Fibroblast of lung (primary cell): ENCODE results near the gene PCDH18. TPM values are rescaled to one million over a fixed set of nuclear protein-coding genes. Genes with fewer than 3 reads are reported as not detected.
A peak's percentile ranks its signal among the peaks of the same experiment; 100 is the strongest.

Experiments
- DNase-seq, 2 donors: peaks; one replicate each; pipeline versions ENCODE4 v3.0.0 to v3.0.0-alpha.2; 2010; ENCODE audit warnings: low read depth in 2 of 2
- H2AFZ ChIP-seq: 2 replicates; pipeline ENCODE4 v1.5.1; 2012; ENCODE audit warnings: low read length, control low read depth, inconsistent platforms
- H3K27ac ChIP-seq: 2 replicates; pipeline ENCODE4 v1.5.1; 2011; ENCODE audit warnings: low read length, control low read depth; ENCODE audit not compliant: insufficient read depth
- H3K27me3 ChIP-seq: 2 replicates; pipeline ENCODE4 v1.5.1; 2011; ENCODE audit warnings: mild to moderate bottlenecking, low read length; ENCODE audit not compliant: control insufficient read depth, insufficient read depth
- H3K36me3 ChIP-seq: 2 replicates; pipeline ENCODE4 v1.5.1; 2011; ENCODE audit warnings: low read length; ENCODE audit not compliant: control insufficient read depth, insufficient read depth
- H3K4me1 ChIP-seq: 2 replicates; pipeline ENCODE4 v1.5.1; 2011; ENCODE audit warnings: low read length; ENCODE audit not compliant: control insufficient read depth, insufficient read depth; ENCODE audit errors: extremely low read depth
- H3K4me2 ChIP-seq: 2 replicates; pipeline ENCODE4 v1.5.1; 2011; ENCODE audit warnings: low read length, control low read depth; ENCODE audit not compliant: insufficient read depth; ENCODE audit errors: extremely low read depth
- H3K4me3 ChIP-seq, 4 experiments: fragments of 200-600 bp in 1 of 4; sonication (generic) in 1 of 4; replicated peaks in 1 of 4; 2 replicates each; pipeline ENCODE4 v1.5.1; 2011 to 2016; ENCODE audit warnings: low read length in 4 of 4, low read depth in 3 of 4, mild to moderate bottlenecking in 3 of 4, control low read depth in 2 of 4, inconsistent platforms in 1 of 4, mixed read lengths in 1 of 4; ENCODE audit not compliant: insufficient read depth in 1 of 4; ENCODE audit errors: control extremely low read depth in 1 of 4
- H3K79me2 ChIP-seq: 2 replicates; pipeline ENCODE4 v1.5.1; 2012; ENCODE audit warnings: mild to moderate bottlenecking, low read length, inconsistent platforms; ENCODE audit not compliant: control insufficient read depth, insufficient read depth
- H3K9ac ChIP-seq: 2 replicates; pipeline ENCODE4 v1.5.1; 2011; ENCODE audit warnings: mild to moderate bottlenecking, low read length, control low read depth; ENCODE audit not compliant: insufficient read depth
- H3K9me3 ChIP-seq: 2 replicates; pipeline ENCODE4 v1.5.1; 2012; ENCODE audit warnings: low read depth, low read length; ENCODE audit not compliant: control insufficient read depth, insufficient read depth
- H4K20me1 ChIP-seq: 2 replicates; pipeline ENCODE4 v1.5.1; 2011; ENCODE audit warnings: low read length; ENCODE audit not compliant: control insufficient read depth, insufficient read depth; ENCODE audit errors: extremely low read depth
- CTCF ChIP-seq, 2 donors: IDR thresholded peaks in 1 of 2; conservative IDR thresholded peaks in 1 of 2; 1 replicate in 1 of 2; 2 replicates in 1 of 2; pipeline ENCODE4 v1.5.1; 2011 to 2012; ENCODE audit warnings: low read length in 2 of 2, control low read depth in 1 of 2, inconsistent platforms in 1 of 2, low read depth in 1 of 2, mild to moderate bottlenecking in 1 of 2
- EZH2 ChIP-seq: IDR thresholded peaks from 2 replicates; pipeline ENCODE4 v1.5.1; 2012; ENCODE audit warnings: low read length, control low read depth, mild to moderate bottlenecking; ENCODE audit errors: missing control alignments
- polyA minus RNA-seq: library from RNA; depleted of rRNA, polyadenylated mRNA; stranded (reverse); fragments of >200 nt; gene quantifications from 2 replicates; pipeline ENCODE4 v1.2.3, GENCODE V29; 2011; ENCODE audit warnings: low replicate concordance
- polyA plus RNA-seq, 2 donors: library from polyadenylated mRNA; depleted of rRNA in 1 of 2; stranded (reverse) in 1 of 2; unstranded in 1 of 2; fragments of >200 nt; gene quantifications; 2 replicates each; pipeline ENCODE4 v1.2.1, GENCODE V29; 2011 to 2012; ENCODE audit warnings: missing spikeins in 1 of 2
- total RNA-seq: library from RNA; depleted of rRNA; stranded (reverse); fragments of >200 nt; gene quantifications from 2 replicates; pipeline ENCODE4 v1.2.1, GENCODE V29; 2014

Gene PCDH18
- total RNA-seq (163 and 542 TPM in 2 replicates), polyA plus RNA-seq (194 and 203 TPM in 2 replicates), polyA minus RNA-seq (158 and 239 TPM in 2 replicates)
- polyA plus RNA-seq (2012) = 111 and 125 TPM in 2 replicates

DNA sequence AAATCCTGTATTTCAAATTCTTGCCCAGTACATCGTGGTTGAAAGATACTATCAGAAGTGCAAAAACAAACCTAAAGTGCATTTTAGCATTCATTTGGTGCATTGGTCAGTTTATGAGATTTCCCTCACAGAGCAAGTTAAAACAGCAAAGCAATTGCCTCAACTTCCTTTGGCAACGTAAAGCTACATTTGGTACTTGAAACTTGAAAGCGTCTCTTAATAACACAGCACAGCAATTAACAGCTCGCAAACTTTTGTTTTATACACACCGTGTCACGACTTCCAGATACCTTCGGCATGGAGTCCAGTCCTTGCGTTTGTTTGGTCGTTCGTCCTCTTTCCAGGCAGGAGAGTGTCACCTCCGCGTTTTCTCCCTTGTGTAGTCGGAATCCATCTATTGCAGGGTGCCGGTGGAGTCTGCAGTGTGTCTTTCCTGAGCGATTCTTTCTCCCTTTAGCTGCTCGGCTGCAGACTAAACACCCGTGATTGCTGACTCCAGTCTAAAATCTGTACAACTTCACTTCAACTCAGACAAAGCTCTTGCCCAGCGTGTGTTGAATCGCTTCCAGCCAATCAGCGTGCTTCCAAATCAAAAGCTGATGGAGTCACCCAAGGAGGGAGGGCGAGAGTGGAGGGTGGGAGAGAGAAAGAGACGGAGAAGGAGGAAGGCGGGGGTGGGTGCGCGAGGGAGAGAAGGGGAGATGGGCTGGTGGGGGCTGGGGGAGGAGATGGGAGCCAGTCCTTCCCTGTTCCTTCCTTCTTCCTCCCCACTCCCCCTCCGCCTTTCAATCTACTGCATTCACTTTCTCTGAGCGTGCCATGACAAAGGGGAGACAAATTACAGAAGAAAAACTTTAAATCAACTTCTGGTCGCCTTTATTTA, at the start of gene PCDH18:
TSS of gene PCDH18 (minus strand) at position 509 of the 883 bp plus-strand sequence. CDS start at position 103, 406 bp downstream.
- DNase-seq = peak; percentile 97 to 99
- H3K36me3 ChIP-seq = peaks cover 8% of the 10 kb centered on the region
- peak within 1 kb of the TSS; percentile 81 for H3K27ac ChIP-seq
- H2AFZ ChIP-seq = no peak within 1 kb of the TSS
- TF ChIP-seq EZH2 = no peak
- TF ChIP-seq CTCF (conservative IDR thresholded peaks at IDR 0.05 in 1 of 2, IDR thresholded peaks at IDR 0.05 in 1 of 2; ENCODE audit: low read depth in 1 of 2, low read length in 2 of 2) = no peak
- no peaks in the 10 kb centered on the region for H4K20me1 ChIP-seq
- peak within 1 kb of the TSS; percentile 66 for H3K9ac ChIP-seq
- H3K79me2 ChIP-seq = peaks cover 57% of the 10 kb centered on the region
- H3K4me1 ChIP-seq = peaks cover 4% of the 10 kb centered on the region
- no peaks in the 10 kb centered on the region for H3K9me3 ChIP-seq
- no peaks in the 10 kb centered on the region for H3K27me3 ChIP-seq
- peak within 1 kb of the TSS; percentile 95 for H3K4me2 ChIP-seq
- peak within 1 kb of the TSS; percentile 87 to 100 (median 88) for H3K4me3 ChIP-seq

DNA sequence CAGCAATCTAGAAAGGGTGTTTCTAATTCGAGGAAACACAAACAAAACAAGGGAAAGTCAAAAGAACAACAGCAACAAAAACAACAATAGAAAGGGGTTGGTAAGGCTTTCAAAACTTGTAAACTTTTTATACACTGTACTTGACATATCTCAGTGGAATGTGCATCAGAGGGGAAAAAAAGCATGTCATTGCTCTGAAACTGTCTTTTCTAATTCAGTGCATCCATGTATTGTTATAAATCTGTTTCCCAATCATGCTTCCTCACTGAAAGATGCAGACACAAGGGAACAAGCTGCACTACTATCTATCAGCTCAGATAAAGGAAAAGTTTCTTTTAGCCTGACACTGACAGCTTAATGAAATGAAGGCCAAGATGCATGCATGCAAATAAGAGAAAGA, 44.2 kb upstream of the PCDH18 start:
- H3K4me3 ChIP-seq = no peak overlapping the region
- DNase-seq = no peak
- H4K20me1 ChIP-seq = no peaks in the 10 kb centered on the region
- H3K9ac ChIP-seq = no peak overlapping the region
- H3K36me3 ChIP-seq = no peaks in the 10 kb centered on the region
- no peaks in the 10 kb centered on the region for H3K4me1 ChIP-seq
- H3K27me3 ChIP-seq = no peaks in the 10 kb centered on the region
- H3K4me2 ChIP-seq = no peak overlapping the region
- H3K27ac ChIP-seq = no peak overlapping the region
- H3K9me3 ChIP-seq = no peaks in the 10 kb centered on the region
- no peaks in the 10 kb centered on the region for H3K79me2 ChIP-seq
- TF ChIP-seq CTCF (conservative IDR thresholded peaks at IDR 0.05 in 1 of 2, IDR thresholded peaks at IDR 0.05 in 1 of 2; ENCODE audit: low read depth in 1 of 2, low read length in 2 of 2) = no peak
- TF ChIP-seq EZH2 = no peak
- H2AFZ ChIP-seq = no peak overlapping the region

- H4K20me1 ChIP-seq = no peaks in the 10 kb centered on the region
- no peak overlapping the region for H3K4me3 ChIP-seq
- H3K27me3 ChIP-seq = no peaks in the 10 kb centered on the region
- TF ChIP-seq EZH2 (no peak), CTCF (conservative IDR thresholded peaks at IDR 0.05 in 1 of 2, IDR thresholded peaks at IDR 0.05 in 1 of 2; ENCODE audit: low read depth in 1 of 2, low read length in 2 of 2) (no peak)
- no peaks in the 10 kb centered on the region for H3K36me3 ChIP-seq
- H3K79me2 ChIP-seq = no peaks in the 10 kb centered on the region
- H3K9ac ChIP-seq = no peak overlapping the region
- H3K27ac ChIP-seq = no peak overlapping the region
- H3K4me2 ChIP-seq = no peak overlapping the region
- no peak for DNase-seq
- no peak overlapping the region for H2AFZ ChIP-seq
- H3K9me3 ChIP-seq = no peaks in the 10 kb centered on the region
- no peaks in the 10 kb centered on the region for H3K4me1 ChIP-seq
Observed at GRCh38 chr4:137572647-137573046, 40.4 kb upstream of the PCDH18 start.
